Endothelial cell of umbilical vein (primary cell): Measurements from ENCODE around the gene CHL1. TPM values are rescaled to one million over a fixed set of nuclear protein-coding genes. Genes with fewer than 3 reads are reported as not detected.

ENCODE experiments used
- BruUV-seq: library from RNA; stranded (reverse); fragments of 400-500 nt; replicated peaks from 2 replicates; lab custom pipeline; 2021; lab: Mats Ljungman, UMichigan
- CTCF ChIA-PET: fragments of 300-600, 350-600 bp; sonication (Branson Sonifier 250); formaldehyde crosslinking; loops from one replicate; lab custom pipeline; 2021; ENCODE audit warnings: antibody characterized with exemption, inconsistent platforms; lab: Charles Lee
- POLR2A ChIA-PET: fragments of 300-600, 350-600 bp; sonication (Branson Sonifier 250); formaldehyde crosslinking; loops from one replicate; lab custom pipeline; 2021; ENCODE audit warnings: antibody characterized with exemption, inconsistent platforms; lab: Charles Lee
- DNase-seq: peaks from one replicate; pipeline ENCODE4 v3.0.0-alpha.2; 2011; ENCODE audit warnings: low read depth, low spot score
- FAIRE-seq: peaks from 2 replicates; lab custom pipeline; 2011; peaks lifted over from hg19 to GRCh38; lab: Jason Lieb, UNC
- H2AFZ ChIP-seq: 2 replicates; pipeline ENCODE4 v1.6.0; 2012; ENCODE audit warnings: low read depth, low read length, control low read depth, inconsistent platforms
- H3K27ac ChIP-seq: 2 replicates; pipeline ENCODE4 v1.5.1; 2011; ENCODE audit warnings: low read depth, mild to moderate bottlenecking, control low read depth, low read length, moderate library complexity; ENCODE audit not compliant: insufficient read depth
- H3K27me3 ChIP-seq, 2 experiments: 2 replicates each; pipeline versions ENCODE4 v1.6.0 to v1.6.1; 2011; ENCODE audit warnings: low read length in 2 of 2, mixed read lengths in 1 of 2; ENCODE audit not compliant: control insufficient read depth in 2 of 2, insufficient read depth in 2 of 2
- H3K36me3 ChIP-seq, 2 experiments: 2 replicates in 1 of 2; 3 replicates in 1 of 2; pipeline ENCODE4 v1.5.1; 2011; ENCODE audit warnings: low read length in 2 of 2, mild to moderate bottlenecking in 1 of 2, moderate library complexity in 1 of 2; ENCODE audit not compliant: control insufficient read depth in 2 of 2, insufficient read depth in 2 of 2; ENCODE audit errors: extremely low read depth in 1 of 2
- H3K4me1 ChIP-seq: 3 replicates; pipeline ENCODE4 v1.5.1; 2011; ENCODE audit warnings: mild to moderate bottlenecking, low read length; ENCODE audit not compliant: control insufficient read depth, insufficient read depth; ENCODE audit errors: extremely low read depth
- H3K4me2 ChIP-seq: 2 replicates; pipeline ENCODE4 v1.6.1; 2011; ENCODE audit warnings: low read length, control low read depth, mixed read lengths; ENCODE audit not compliant: insufficient read depth
- H3K4me3 ChIP-seq, 3 experiments: fragments of 200-600 bp in 1 of 3; sonication (generic), shearing (Covaris generic) in 1 of 3; replicated peaks in 1 of 3; 2 replicates each; pipeline ENCODE4 v1.5.1; 2011 to 2016; ENCODE audit warnings: control low read depth in 3 of 3, low read length in 3 of 3, mild to moderate bottlenecking in 2 of 3, inconsistent platforms in 1 of 3, low read depth in 1 of 3, moderate library complexity in 1 of 3; ENCODE audit not compliant: insufficient read depth in 1 of 3
- H3K79me2 ChIP-seq: 2 replicates; pipeline ENCODE4 v1.6.0; 2012; ENCODE audit warnings: low read length, inconsistent platforms; ENCODE audit not compliant: control insufficient read depth, insufficient read depth
- H3K9ac ChIP-seq: replicated peaks from 2 replicates; pipeline ENCODE3; 2011; ENCODE audit warnings: low read length, control low read depth; ENCODE audit not compliant: insufficient read depth; ENCODE audit errors: extremely low read depth
- H3K9me1 ChIP-seq: replicated peaks from 3 replicates; pipeline ENCODE4 v1.6.0; 2011; ENCODE audit warnings: mild to moderate bottlenecking, low read length; ENCODE audit not compliant: control insufficient read depth, insufficient read depth; ENCODE audit errors: extremely low read depth
- H3K9me3 ChIP-seq: replicated peaks from 2 replicates; pipeline ENCODE4 v1.5.1; 2012; ENCODE audit warnings: low read length, inconsistent platforms; ENCODE audit not compliant: control insufficient read depth, insufficient read depth
- H4K20me1 ChIP-seq: replicated peaks from 2 replicates; pipeline ENCODE3; 2011; ENCODE audit warnings: mild to moderate bottlenecking, low read length; ENCODE audit not compliant: control insufficient read depth, insufficient read depth; ENCODE audit errors: extremely low read depth
- CTCF ChIP-seq, 2 donors: IDR thresholded peaks; 1 replicate in 1 of 2; 2 replicates in 1 of 2; pipeline ENCODE4 v1.5.1; 2011; ENCODE audit warnings: low read length in 2 of 2, mild to moderate bottlenecking in 2 of 2, moderate library complexity in 2 of 2, control low read depth in 1 of 2, inconsistent platforms in 1 of 2, low read depth in 1 of 2; ENCODE audit not compliant: insufficient read depth in 1 of 2; ENCODE audit errors: extremely low read depth in 1 of 2
- EZH2 ChIP-seq: IDR thresholded peaks from 2 replicates; pipeline ENCODE4 v1.6.1; 2012; ENCODE audit warnings: borderline replicate concordance, low read depth, mild to moderate bottlenecking, moderate library complexity, low read length, inconsistent platforms; ENCODE audit not compliant: severe bottlenecking
- GATA2 ChIP-seq: IDR thresholded peaks from 2 replicates; pipeline ENCODE4 v1.7.0; 2011; ENCODE audit warnings: low read depth, mild to moderate bottlenecking, moderate library complexity, mixed read lengths, low read length; ENCODE audit not compliant: insufficient read length, insufficient read depth
- MAX ChIP-seq: IDR thresholded peaks from 2 replicates; pipeline ENCODE4 v1.6.1; 2011; ENCODE audit not compliant: insufficient read depth, insufficient read length
- MYC ChIP-seq: IDR thresholded peaks from one replicate; pipeline ENCODE4 v1.6.1; 2011; ENCODE audit warnings: mild to moderate bottlenecking, low read depth, low read length
- POLR2A ChIP-seq: IDR thresholded peaks from 2 replicates; pipeline ENCODE4 v1.6.1; 2012; ENCODE audit warnings: low read depth, mild to moderate bottlenecking, control low read depth, low read length
- POLR2AphosphoS5 ChIP-seq: IDR thresholded peaks from 2 replicates; pipeline ENCODE4 v1.6.1; 2012; ENCODE audit warnings: low read depth, mild to moderate bottlenecking, control low read depth, low read length, moderate library complexity; ENCODE audit not compliant: insufficient read depth
- dilution Hi-C: fragments of 300-500 bp; cut with MboI; formaldehyde crosslinking; loops from one replicate; pipeline ENCODE4 v1.15.0; 2019; ENCODE audit warnings: low sequenced_read_pairs; ENCODE audit not compliant: extremely low pct_ligation_motif_present
- intact Hi-C: fragments of 100-400 bp; cut with micrococcal nuclease; formaldehyde crosslinking; loops from one replicate; pipeline ENCODE4 v1.10.0; 2022
- polyA plus RNA-seq, 4 experiments: library from polyadenylated mRNA; depleted of rRNA in 3 of 4; stranded (reverse) in 3 of 4; unstranded in 1 of 4; fragments of >200 nt; gene quantifications; 2 replicates each; pipeline versions ENCODE4 v1.2.1 to v1.2.3, GENCODE V29; 2011 to 2012; ENCODE audit warnings: missing spikeins in 1 of 4
- total RNA-seq: library from RNA; stranded (reverse); gene quantifications from 2 replicates; pipeline ENCODE4 v1.2.3, GENCODE V29; 2021

CHL1 gene
- total and polyA plus RNA-seq, 2 donors (not counting 3 experiments of a cell fraction or from before 2014, with no cell fraction given), result not detected

GRCh38 chr3:279325-279724 is 82.8 kb downstream of the CHL1 start:
- no peak for DNase-seq
- FAIRE-seq, result no peak
- no TSS peak for BruUV-seq
- H3K9me1 ChIP-seq, result no peaks in the 10 kb centered on the region
- peaks cover 2% of the 10 kb centered on the region for H4K20me1 ChIP-seq
- no peaks in the 10 kb centered on the region for H3K36me3 ChIP-seq
- no peaks in the 10 kb centered on the region for H3K79me2 ChIP-seq
- intact Hi-C loops (no loop called here), dilution Hi-C loops (no loop called here)
- ChIA-PET CTCF (no interaction called here), POLR2A (no interaction called here)
- H3K27me3 ChIP-seq, result no peaks in the 10 kb centered on the region
- H3K4me1 ChIP-seq, result no peaks in the 10 kb centered on the region
- H3K9me3 ChIP-seq, result no peaks in the 10 kb centered on the region
- H3K4me2 ChIP-seq, result no peak overlapping the region
- no peak overlapping the region for H3K27ac ChIP-seq
- H3K4me3 ChIP-seq, result no peak overlapping the region
- no peak for TF ChIP-seq MYC
- no peak for TF ChIP-seq MAX
- no peak for TF ChIP-seq EZH2
- no peak for TF ChIP-seq GATA2
- TF ChIP-seq POLR2AphosphoS5, result no peak
- TF ChIP-seq POLR2A, result no peak
- no peak for TF ChIP-seq CTCF (IDR thresholded peaks at IDR 0.05; ENCODE audit: extremely low read depth in 1 of 2, insufficient read depth in 1 of 2, low read depth in 1 of 2, low read length in 2 of 2)
- no peak overlapping the region for H3K9ac ChIP-seq
- no peak overlapping the region for H2AFZ ChIP-seq
